ENCODE results near the gene U2AF1L4.

U2AF1L4 gene

GRCh38 chr19:35757231-35757748, 12.1 kb upstream of the U2AF1L4 start:
- no peak for DNase-seq (ENCODE audit: low spot score)

GRCh38 chr19:35756377-35757230, 11.4 kb upstream of the U2AF1L4 start, which contains the start of gene HSPB6:
Gene HSPB6 (minus strand): TSS chr19:35757029. CDS start chr19:35757008, 21 bp downstream.
- no peak for DNase-seq (ENCODE audit: low spot score)

- DNase-seq (ENCODE audit: low spot score) = no peak
These were observed 10.5 kb upstream of the U2AF1L4 start for GRCh38 chr19:35755550-35756376.

- no peak for DNase-seq (ENCODE audit: low spot score)
These were observed 9.9 kb upstream of the U2AF1L4 start for GRCh38 chr19:35755131-35755549.

- DNase-seq (ENCODE audit: low spot score) = no peak
These were observed 9.3 kb upstream of the U2AF1L4 start for GRCh38 chr19:35754370-35755130.

- no peak for DNase-seq (ENCODE audit: low spot score)
These were observed 8.6 kb upstream of the U2AF1L4 start for GRCh38 chr19:35753634-35754369.

GRCh38 chr19:35752746-35753350, 7.6 kb upstream of the U2AF1L4 start:
- DNase-seq (ENCODE audit: low spot score) = no peak

- no peak for DNase-seq (ENCODE audit: low spot score)
These were observed 6.9 kb upstream of the U2AF1L4 start for GRCh38 chr19:35751839-35752745.

- no peak for DNase-seq (ENCODE audit: low spot score)
These were observed 4.9 kb upstream of the U2AF1L4 start for GRCh38 chr19:35750167-35750566.

GRCh38 chr19:35748106-35749020, 3.1 kb upstream of the U2AF1L4 start, which contains the start of gene LIN37:
Gene LIN37 (plus strand): TSS chr19:35748576. CDS start chr19:35748725, 149 bp downstream.
- DNase-seq (ENCODE audit: low spot score) = peak; percentile 100

- DNase-seq (ENCODE audit: low spot score) = no peak
These were observed 1.3 kb upstream of the U2AF1L4 start for GRCh38 chr19:35746531-35746930.

GRCh38 chr19:35746087-35746462, 857 bp upstream of the U2AF1L4 start:
- DNase-seq (ENCODE audit: low spot score) = no peak

GRCh38 chr19:35744430-35745327, 539 bp downstream of the U2AF1L4 start:
- peak; percentile 97 for DNase-seq (ENCODE audit: low spot score)

- DNase-seq (ENCODE audit: low spot score) = no peak
These were observed 1.4 kb downstream of the U2AF1L4 start for GRCh38 chr19:35743640-35744429.

- peak; percentile 55 for DNase-seq (ENCODE audit: low spot score)
These were observed 3.0 kb downstream of the U2AF1L4 start, which contains the start of gene IGFLR1 for GRCh38 chr19:35742121-35742724. Gene IGFLR1 (minus strand): TSS chr19:35742452. CDS start chr19:35741180, 1,272 bp downstream.

GRCh38 chr19:35741203-35741515, 4.1 kb downstream of the U2AF1L4 start:
- DNase-seq (ENCODE audit: low spot score) = no peak

Data from globus pallidus (tissue), 1 donor.